Panc1 (cell line): ENCODE data around the gene MYT1. TPM values are rescaled to one million over a fixed set of nuclear protein-coding genes. Genes with fewer than 3 reads are reported as not detected.

Experiments
- ATAC-seq: fragments of 200-7000 bp; cut with Tn5 transposase; 2 replicates; pipeline ENCODE4 v1.9.1; 2020; ENCODE audit warnings: mild to moderate bottlenecking, moderate library complexity
- BruUV-seq: library from RNA; stranded (reverse); fragments of 400-500 nt; replicated peaks from 2 replicates; lab custom pipeline; 2021; lab: Mats Ljungman, UMichigan
- CTCF ChIA-PET: fragments of 300-600 bp; sonication (Branson Sonifier 250); formaldehyde crosslinking; loops from one replicate; lab custom pipeline; 2022; ENCODE audit warnings: antibody characterized with exemption; lab: Charles Lee
- POLR2A ChIA-PET: fragments of 300-600 bp; sonication (Branson Sonifier 250); formaldehyde crosslinking; loops from one replicate; lab custom pipeline; 2022; ENCODE audit warnings: antibody characterized with exemption; lab: Charles Lee
- DNase-seq: peaks from one replicate; pipeline ENCODE4 v3.0.0-alpha.2; 2010; ENCODE audit warnings: low read depth, low spot score
- H3K27ac ChIP-seq: 2 replicates; pipeline ENCODE4 v1.5.1; 2011; ENCODE audit warnings: mild to moderate bottlenecking, low read length, inconsistent platforms
- H3K27me3 ChIP-seq: fragments of 200-500 bp; sonication (Bioruptor generic); 2 replicates; pipeline ENCODE4 v1.6.0; 2014; ENCODE audit warnings: low read length, inconsistent platforms; ENCODE audit not compliant: control insufficient read depth, insufficient read depth
- H3K36me3 ChIP-seq: fragments of 200-500 bp; sonication (Bioruptor generic); 2 replicates; pipeline ENCODE4 v1.5.1; 2014; ENCODE audit warnings: inconsistent platforms, mild to moderate bottlenecking, low read length, moderate library complexity; ENCODE audit not compliant: control insufficient read depth, insufficient read depth
- H3K4me1 ChIP-seq: 2 replicates; pipeline ENCODE4 v1.5.1; 2011; ENCODE audit warnings: inconsistent platforms, mild to moderate bottlenecking, low read length, moderate library complexity; ENCODE audit not compliant: control insufficient read depth, insufficient read depth
- H3K4me3 ChIP-seq, 2 experiments: 2 replicates each; pipeline ENCODE4 v1.5.1; 2011 to 2012; ENCODE audit warnings: low read depth in 2 of 2, low read length in 2 of 2, mild to moderate bottlenecking in 2 of 2, inconsistent platforms in 1 of 2, moderate library complexity in 1 of 2
- H3K9me3 ChIP-seq: fragments of 200-500 bp; sonication (Bioruptor generic); 2 replicates; pipeline ENCODE4 v1.5.1; 2014; ENCODE audit warnings: low read depth, mild to moderate bottlenecking, inconsistent platforms, low read length, moderate library complexity; ENCODE audit not compliant: control insufficient read depth, insufficient read depth
- CTCF ChIP-seq: fragments of 450-650 bp; IDR thresholded peaks from 2 replicates; pipeline ENCODE4 v1.5.1; 2017; ENCODE audit warnings: mild to moderate bottlenecking
- POLR2AphosphoS5 ChIP-seq: IDR thresholded peaks from 2 replicates; pipeline ENCODE4 v1.6.1; 2012; ENCODE audit warnings: mild to moderate bottlenecking, low read depth, low read length, moderate library complexity
- REST ChIP-seq, 2 experiments: IDR thresholded peaks; 2 replicates each; pipeline ENCODE4 v1.6.1; 2011 to 2012; ENCODE audit warnings: low read depth in 2 of 2, control low read depth in 1 of 2, low read length in 1 of 2, mild to moderate bottlenecking in 1 of 2, moderate library complexity in 1 of 2; ENCODE audit not compliant: insufficient read depth in 1 of 2
- SIN3A ChIP-seq: IDR thresholded peaks from 2 replicates; pipeline ENCODE4 v1.6.1; 2012; ENCODE audit warnings: low read depth, mild to moderate bottlenecking, low read length, moderate library complexity, borderline replicate concordance; ENCODE audit not compliant: insufficient read depth
- TCF7L2 ChIP-seq: IDR thresholded peaks from 2 replicates; pipeline ENCODE4 v1.6.1; 2011; ENCODE audit warnings: mild to moderate bottlenecking, low read depth, low read length, inconsistent platforms
- in situ Hi-C: cut with HindIII; loops from 2 replicates; pipeline ENCODE4 v1.10.0; 2016; ENCODE audit warnings: low sequenced_read_pairs, low pct_unique_long_range_greater_than_20kb
- intact Hi-C: fragments of 100-400 bp; cut with micrococcal nuclease; formaldehyde crosslinking; loops from one replicate; pipeline ENCODE4 v1.10.0; 2022; ENCODE audit not compliant: unreplicated experiment
- total RNA-seq: library from RNA; stranded (reverse); gene quantifications from one replicate; pipeline ENCODE4 v1.2.1, GENCODE V29; 2021; ENCODE audit not compliant: unreplicated experiment

The MYT1 gene
- total RNA-seq, 1 experiment from 2014 or later, result 0.41 TPM

- POLR2A ChIA-PET, result no interaction called here
- peak; percentile 34; the same call in 1 of the 2 replicates for ATAC-seq
- in situ Hi-C loops (no loop called here), intact Hi-C loops (no loop called here)
- no TSS peak for BruUV-seq
- no peaks in the 10 kb centered on the region for H3K9me3 ChIP-seq
- no peaks in the 10 kb centered on the region for H3K36me3 ChIP-seq
- TF ChIP-seq TCF7L2 (no peak), POLR2AphosphoS5 (no peak)
- CTCF ChIA-PET, result no interaction called here
- no peaks in the 10 kb centered on the region; the same call in 1 of the 2 replicates for H3K27me3 ChIP-seq
- no peak for DNase-seq
- no peak overlapping the region for H3K4me3 ChIP-seq
- 0 out of 2 replicates have a peak, but pooled peaks cover 3% of the 10 kb centered on the region for H3K4me1 ChIP-seq
- H3K27ac ChIP-seq, result no peak overlapping the region
Measured at GRCh38 chr20:64231621-64232550, 67.6 kb downstream of the MYT1 start.

- H3K4me3 ChIP-seq, result no peak overlapping the region
- intact Hi-C loops (no loop called here), in situ Hi-C loops (no loop called here)
- H3K27ac ChIP-seq, result no peak overlapping the region
- H3K4me1 ChIP-seq, result 0 out of 2 replicates have a peak, but pooled peaks cover 3% of the 10 kb centered on the region
- ChIA-PET POLR2A (no interaction called here), CTCF (no interaction called here)
- DNase-seq, result no peak
- H3K36me3 ChIP-seq, result no peaks in the 10 kb centered on the region
- TF ChIP-seq SIN3A (no peak), TCF7L2 (no peak), CTCF (no peak), POLR2AphosphoS5 (no peak), REST (IDR thresholded peaks at IDR 0.05; ENCODE audit: insufficient read depth in 1 of 2, low read depth in 2 of 2, low read length in 1 of 2) (no peak)
- no TSS peak for BruUV-seq
- no peak for ATAC-seq
- H3K9me3 ChIP-seq, result no peaks in the 10 kb centered on the region
- H3K27me3 ChIP-seq, result no peaks in the 10 kb centered on the region; the same call in 1 of the 2 replicates
Measured at GRCh38 chr20:64232794-64233193, 68.5 kb downstream of the MYT1 start.

GRCh38 chr20:64233725-64234124 lies 69.5 kb downstream of the MYT1 start:
- Histone ChIP-seq H3K27ac (no peak overlapping the region), H3K4me3 (no peak overlapping the region), H3K4me1 (0 out of 2 replicates have a peak, but pooled peaks cover 3% of the 10 kb centered on the region), H3K9me3 (no peaks in the 10 kb centered on the region), H3K36me3 (no peaks in the 10 kb centered on the region), H3K27me3 (no peaks in the 10 kb centered on the region)
- DNase-seq (no peak), ATAC-seq (no peak)
- CTCF ChIA-PET, result no interaction called here
- POLR2A ChIA-PET, result no interaction called here
- BruUV-seq, result no TSS peak
- in situ Hi-C loops (no loop called here), intact Hi-C loops (no loop called here)
- TF ChIP-seq CTCF (no peak), TCF7L2 (no peak), SIN3A (no peak), POLR2AphosphoS5 (no peak), REST (IDR thresholded peaks at IDR 0.05; ENCODE audit: insufficient read depth in 1 of 2, low read depth in 2 of 2, low read length in 1 of 2) (no peak)
